Stimulated activated CD8-positive, alpha-beta memory T cell treated with anti-CD3 and anti-CD28 coated beads, Interleukin-12 subunit alpha, Interleukin-12 subunit beta, amount 100 ng/mL, for 4 hours (primary cell): ENCODE data around the gene PPP4R4.

Experiments
- DNase-seq: peaks from one replicate; pipeline ENCODE4 v3.0.0-alpha.2; 2020; ENCODE audit warnings: low read depth

Gene PPP4R4

DNA sequence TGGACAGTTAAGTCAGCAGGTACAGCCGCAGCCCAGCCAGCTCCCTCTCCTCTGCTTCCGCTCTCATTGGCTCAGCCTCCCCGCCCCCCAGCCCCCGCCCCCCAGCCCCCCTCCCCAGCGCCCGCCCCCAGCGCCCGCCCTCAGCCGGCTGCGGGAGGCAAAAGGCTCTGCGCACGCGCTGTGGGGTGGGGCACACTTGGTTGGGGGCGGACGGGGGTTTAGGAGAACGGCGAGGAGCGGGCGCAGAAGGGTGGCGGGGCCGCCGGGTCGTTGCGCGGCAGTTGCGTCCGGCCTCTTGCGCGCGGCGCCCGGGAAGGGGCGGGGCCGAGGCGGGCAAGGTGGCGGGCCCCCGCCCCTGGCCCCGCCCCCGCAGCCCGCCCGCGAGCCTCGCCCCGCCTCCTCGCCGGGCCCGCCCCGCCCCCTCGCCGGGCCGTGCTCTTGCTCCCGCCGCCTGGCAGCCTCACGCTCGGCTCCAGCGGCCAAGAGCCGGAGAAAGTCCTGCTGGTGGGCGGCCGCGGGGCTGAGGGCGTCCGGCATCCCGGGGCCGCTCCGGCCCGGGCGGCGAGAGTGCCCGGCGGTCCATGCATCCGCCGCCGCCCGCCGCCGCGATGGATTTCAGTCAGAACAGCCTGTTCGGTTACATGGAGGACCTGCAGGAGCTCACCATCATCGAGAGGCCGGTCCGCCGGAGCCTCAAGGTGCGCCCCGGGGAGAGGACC lies at the start of gene PPP4R4:
TSS of gene PPP4R4 (plus strand) at position 438 of the 719 bp plus-strand sequence. CDS start at position 582, 144 bp downstream.
- DNase-seq, result peak; percentile 76

DNA sequence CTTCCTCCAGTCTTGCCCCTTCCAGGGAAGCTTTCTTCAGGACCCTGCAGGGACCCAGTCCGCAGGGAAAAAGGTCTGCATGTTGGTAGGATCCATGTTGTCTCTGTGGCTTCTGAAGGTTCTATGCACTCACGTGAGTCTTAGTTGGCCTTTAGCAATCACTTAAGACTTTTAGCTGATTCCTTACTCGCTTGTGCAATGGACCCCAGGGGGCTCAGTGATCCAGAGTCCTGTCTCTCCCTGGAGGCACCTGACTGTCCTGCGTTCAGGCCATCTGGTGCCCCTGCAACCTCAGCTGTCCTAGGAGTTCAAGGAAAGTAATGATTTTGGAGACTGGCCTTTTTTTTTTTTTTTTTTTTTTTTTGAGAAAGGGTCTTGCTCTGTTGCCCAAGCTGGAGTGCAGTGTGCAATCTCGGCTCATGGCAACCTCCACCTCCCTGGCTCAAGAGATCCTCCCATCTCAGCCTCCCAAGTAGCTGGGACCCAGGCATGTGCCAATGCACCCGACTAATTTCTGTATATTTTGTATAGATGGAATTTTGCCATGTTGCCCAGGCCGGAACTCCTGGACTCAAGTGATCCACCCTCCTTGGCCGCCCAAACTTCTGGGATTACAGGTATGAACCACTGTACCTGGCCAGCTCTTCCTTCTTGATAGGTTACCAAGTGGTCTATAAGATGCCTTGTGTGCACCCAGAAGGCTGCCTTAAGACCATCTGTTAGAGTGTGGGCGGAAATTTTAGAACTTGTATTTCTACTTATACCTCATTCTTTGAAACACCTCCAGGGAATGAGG lies 49.3 kb upstream of the PPP4R4 start:
- no peak for DNase-seq

DNA sequence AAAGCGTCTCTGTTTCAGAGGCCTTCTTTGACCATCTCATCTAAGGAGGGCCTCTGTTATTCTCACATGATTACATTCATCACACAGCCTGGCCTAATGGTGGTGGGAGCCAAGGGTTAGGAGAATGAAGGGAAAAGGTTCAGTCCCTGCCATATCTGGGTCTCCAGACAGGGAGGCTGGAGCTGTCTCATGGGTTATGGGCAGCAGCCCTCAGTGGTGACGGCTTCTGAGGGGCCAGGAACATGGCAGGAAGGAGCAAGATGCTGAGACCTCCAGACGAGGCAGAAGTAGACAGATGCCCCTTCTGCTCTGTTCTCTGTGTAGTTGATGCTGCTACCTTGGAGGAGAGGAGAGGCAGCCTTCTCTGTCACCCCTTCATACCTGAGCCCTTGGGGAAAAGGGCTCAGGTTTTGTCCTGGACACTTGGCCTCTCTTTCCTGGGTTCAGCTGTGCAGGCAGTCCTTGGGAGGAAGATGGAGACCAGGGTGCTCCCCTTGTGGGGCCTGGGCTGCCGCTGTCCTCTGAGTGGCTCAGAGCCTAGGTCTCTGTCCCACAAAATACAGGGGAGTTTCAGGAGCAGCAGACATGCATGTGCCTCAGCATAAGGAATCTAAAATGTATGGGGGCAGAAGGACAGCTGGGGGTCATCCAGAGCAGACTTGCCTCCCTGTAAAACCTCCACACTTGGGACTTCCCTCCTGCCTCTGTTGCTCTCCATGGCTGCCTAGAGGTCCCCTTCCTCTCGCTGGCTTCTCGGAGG lies 48.3 kb upstream of the PPP4R4 start:
- no peak for DNase-seq

DNA sequence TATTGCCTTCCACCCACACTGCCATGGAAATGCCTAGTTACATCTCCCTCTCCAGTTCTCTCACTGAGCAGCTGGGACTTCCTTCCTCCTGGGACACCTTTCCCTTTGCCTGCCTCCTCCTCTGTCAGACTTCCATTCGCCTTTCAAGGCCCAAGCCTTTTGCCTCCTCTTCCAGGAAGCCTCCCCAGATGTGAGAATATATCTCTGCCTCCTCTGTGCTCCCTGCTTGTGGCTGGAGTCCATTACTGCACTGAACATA lies 47.8 kb upstream of the PPP4R4 start:
- no peak for DNase-seq

DNA sequence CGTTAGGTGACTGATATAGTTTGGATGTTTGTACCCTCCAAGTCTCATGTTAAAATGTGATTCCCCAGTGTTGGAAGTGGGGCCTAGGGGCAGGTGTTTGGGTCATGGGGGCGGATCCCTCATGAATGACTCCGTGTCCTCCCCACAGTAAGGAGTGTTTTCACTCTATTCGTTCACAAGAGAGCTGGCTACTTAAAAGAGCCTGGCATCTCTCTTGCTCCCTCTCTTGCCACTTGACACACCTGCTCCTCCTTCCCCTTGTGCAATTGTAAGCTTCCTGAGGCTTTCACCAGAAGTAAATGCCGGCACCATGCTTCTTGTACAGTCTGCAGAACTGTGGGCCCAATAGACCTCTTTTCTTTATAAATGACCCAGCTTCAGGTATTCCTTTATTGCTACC lies 47.3 kb upstream of the PPP4R4 start:
- no peak for DNase-seq

DNA sequence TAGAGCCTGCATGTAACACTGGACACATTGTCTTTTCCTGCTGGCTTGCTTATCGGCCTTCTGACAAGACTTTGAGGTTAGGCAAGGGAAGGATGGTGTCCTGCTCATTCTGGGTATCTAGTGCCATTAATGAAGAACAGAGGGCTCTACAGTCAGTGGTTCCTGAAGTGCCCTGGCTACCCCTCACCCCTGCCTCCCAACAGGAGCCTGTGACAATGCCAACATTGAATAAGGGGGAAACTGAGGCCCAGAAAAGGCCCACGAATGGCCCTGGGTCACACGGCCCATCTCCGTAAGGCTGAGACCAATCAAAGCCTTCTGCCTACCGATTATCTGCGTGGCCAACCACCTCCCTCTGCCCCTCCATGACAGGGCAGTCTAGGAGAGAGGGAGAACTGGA lies 46.8 kb upstream of the PPP4R4 start:
- DNase-seq, result no peak

DNA sequence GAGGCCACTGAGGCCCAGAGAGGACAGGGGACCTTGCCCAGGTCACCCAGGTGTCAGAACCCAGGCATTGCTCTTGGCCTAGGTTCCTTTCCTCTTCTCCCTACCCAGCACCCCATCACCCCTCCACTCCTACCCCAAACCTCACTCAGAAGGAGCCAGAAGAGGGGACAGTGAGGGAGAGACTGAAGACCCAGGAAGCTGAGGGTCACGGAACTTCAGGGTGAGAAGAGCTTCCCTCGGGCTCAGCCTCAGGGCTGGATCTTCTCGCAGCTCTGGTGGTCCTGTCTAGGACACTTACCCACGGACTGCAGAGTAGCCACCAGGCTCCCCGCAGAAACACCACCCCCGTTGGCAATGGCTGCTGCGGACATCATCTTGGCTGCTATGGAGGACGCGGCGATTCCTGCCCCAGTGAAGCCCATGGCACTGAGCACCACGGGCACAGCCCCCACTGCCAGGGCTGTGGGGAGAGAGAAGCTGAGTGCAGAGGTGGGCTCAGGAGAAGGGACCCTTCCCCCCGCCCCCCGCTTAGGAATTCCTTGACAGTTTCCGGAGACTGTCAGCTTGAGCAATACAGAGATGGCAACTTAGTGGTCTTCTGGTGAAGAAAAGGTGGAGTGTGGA lies 45.8 kb upstream of the PPP4R4 start:
- no peak for DNase-seq

GRCh38 chr14:94129111-94129757 lies 44.9 kb upstream of the PPP4R4 start, which contains the start of gene IFI27L2:
IFI27L2 (minus strand) TSS chr14:94129604; CDS start chr14:94129564, 40 bp downstream.
- DNase-seq, result peak; percentile 39

DNA sequence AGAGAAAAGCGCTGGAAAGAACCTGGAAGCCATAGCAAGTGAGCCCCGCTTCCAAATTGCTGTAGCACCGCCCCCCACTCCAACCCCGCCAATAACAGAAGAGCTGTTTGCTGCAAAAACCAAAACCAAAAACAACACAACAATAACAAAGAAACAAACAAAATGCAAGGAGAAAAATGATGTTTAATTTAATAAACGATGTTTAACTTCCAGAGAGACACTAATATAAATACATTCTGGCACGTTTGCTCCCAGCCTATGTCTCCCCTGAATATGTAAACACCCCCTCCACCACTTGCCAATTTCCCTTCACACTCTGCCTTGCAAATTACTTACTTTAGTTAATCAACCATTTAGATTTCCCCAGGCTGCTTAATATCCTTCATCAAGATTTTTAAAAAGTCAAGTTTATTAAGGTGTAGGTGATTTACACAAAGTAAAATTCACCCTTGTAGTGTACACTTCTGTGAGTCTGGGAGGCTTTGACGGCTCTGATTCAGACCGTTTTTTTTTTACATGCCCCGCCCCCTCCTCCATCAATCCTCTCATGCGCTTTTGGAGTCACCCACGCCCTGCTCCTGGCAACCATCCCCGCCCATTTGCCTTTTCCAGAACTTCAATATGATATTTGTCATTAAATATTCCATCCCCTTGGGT lies 44.2 kb upstream of the PPP4R4 start:
- no peak for DNase-seq

DNA sequence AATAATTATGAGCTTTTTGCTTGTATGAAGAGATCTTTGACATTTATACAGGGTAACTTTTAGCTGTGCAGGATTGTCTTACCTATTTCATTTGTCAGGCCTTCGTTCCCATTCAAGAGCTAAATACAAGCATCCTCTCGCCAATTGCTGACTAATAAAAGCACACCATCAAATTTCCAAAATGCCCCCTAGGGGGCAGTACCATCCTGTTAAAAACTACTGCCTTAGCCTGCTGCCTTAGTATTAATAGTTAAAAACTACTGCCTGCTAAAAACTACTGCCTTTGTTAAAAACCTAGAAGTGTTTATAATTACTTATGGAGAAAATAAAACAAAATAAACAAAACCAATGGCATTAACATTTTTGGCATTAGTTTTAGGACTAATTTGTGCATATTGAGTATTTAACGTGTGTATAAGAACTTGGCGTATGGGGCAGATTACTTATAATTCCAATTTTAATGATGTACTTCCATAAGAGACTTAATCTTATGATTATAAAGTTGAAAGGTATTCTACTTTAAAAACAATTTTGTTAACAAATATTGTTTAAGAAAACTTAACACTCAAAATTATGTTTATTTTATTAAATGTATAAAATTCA lies 41.7 kb upstream of the PPP4R4 start:
- no peak for DNase-seq

DNA sequence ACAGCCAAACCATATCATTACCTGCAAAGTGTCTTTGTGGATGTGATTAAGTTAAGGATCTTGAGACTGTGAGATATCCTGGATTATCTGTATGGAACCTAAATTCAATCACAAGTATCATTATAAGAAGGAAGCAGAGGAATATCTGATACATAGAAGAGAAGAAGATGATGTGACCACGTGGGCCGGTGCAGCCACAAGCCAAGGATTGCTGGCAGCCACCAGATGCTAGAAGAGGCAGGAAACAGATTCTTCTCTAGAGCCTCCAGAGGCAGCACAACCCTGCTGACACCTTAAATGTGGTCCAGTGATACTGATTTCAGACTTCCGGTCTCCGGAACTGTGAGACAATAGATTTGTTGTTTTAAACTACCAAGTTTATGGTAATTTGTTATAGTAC lies 38.6 kb upstream of the PPP4R4 start:
- DNase-seq, result no peak

GRCh38 chr14:94136575-94137331 lies 37.4 kb upstream of the PPP4R4 start:
- peak; percentile 65 for DNase-seq

DNA sequence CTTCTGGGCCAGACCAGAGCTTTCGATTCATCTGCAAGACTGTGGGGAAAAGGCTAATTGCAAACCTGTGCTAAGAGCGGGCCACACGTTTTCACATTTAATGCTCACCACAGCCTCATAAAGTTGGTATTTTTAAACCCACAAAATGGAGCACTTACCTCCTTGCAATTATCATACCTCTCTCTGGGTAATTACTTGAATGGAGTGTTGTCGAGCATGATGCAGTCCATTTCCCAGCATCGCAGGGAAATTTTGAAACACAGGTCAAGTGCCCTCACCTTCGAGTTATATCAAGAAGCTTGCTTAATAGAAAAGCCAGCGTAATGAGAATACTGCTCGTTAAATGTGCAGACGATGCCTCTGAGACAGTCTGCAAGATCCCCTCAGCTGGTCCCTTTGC lies 35.9 kb upstream of the PPP4R4 start:
- DNase-seq, result no peak

- DNase-seq, result no peak
Observed at GRCh38 chr14:94139006-94139405, 35.1 kb upstream of the PPP4R4 start.

GRCh38 chr14:94139421-94139820 lies 34.7 kb upstream of the PPP4R4 start:
- no peak for DNase-seq

DNA sequence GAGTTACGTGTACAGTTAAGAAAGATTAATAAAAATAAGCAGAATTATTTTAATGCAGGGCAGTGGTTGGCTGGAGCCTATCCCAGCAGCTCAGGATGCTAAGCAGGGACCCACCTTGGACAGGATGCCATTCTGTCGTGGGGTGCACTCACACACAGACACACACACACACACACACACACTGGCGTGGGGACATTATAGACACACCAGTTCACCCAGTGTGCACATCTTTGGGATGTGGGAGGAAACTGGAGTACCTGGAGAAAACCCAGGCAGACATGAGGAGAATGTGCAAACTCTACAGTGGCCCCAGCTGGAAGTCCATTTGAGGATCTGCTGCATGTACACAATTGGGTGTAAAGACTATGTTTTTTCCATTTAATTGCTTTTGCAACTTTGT lies 31.9 kb upstream of the PPP4R4 start:
- DNase-seq, result no peak

GRCh38 chr14:94142836-94143235 lies 31.3 kb upstream of the PPP4R4 start:
- DNase-seq, result no peak

DNA sequence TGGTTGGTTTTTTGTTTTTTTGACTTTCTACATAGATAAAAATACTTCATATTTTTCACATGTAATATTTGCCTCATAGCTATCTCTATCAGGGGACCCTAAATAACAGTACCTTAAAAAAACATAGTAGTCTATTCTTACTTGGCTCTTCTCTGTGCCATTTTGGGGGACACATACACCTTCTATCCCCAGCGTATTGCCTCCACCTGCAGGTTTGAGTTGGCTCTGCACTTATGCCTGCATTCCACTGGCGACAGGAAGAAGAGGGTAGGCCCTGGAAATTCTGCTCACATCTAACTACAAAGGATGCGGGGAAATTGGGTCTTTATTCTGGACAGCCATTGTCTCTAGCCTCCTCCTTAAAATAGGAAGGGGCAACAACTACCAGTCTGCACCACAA lies 30.9 kb upstream of the PPP4R4 start:
- no peak for DNase-seq

- no peak for DNase-seq
Observed at GRCh38 chr14:94143711-94144110, 30.4 kb upstream of the PPP4R4 start.

DNA sequence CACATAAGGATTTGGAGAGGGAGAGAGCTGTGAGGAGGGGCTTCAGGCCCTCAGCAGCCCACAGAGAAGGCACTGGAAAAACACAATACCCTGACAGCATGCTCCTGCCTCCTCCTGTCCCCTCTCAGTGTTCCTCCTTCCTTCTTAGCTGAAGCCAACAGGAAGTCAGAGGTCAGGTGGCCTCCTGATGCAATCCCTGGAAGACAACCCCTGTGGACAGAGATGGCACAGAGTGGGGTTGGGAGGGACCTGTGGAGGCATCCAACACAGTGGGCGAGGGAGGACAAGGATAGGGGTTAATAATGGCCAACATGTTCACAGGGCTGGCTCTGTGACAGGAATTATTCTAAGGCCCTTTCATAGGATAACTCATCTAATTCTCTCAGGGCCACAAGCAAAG lies 29.4 kb upstream of the PPP4R4 start:
- DNase-seq, result no peak
